Thoracic aorta (tissue), 2 donors: ENCODE data around the gene ZHX3. TPM values are rescaled to one million over a fixed set of nuclear protein-coding genes. Genes with fewer than 3 reads are reported as not detected.

Experiments
- ATAC-seq: fragments of 150-250 bp; one replicate; pipeline ENCODE4 v1.8.0; 2017; ENCODE audit warnings: low read depth; ENCODE audit not compliant: insufficient number of reproducible peaks, low FRiP score
- DNase-seq: peaks from one replicate; pipeline ENCODE4 v3.0.0-alpha.2; 2020; ENCODE audit warnings: low spot score
- H3K27ac ChIP-seq, 2 donors: fragments of 200-600 bp; sonication (generic); 1 replicate in 1 of 2; 2 replicates in 1 of 2; pipeline ENCODE4 v1.5.1; 2016; ENCODE audit warnings: mild to moderate bottlenecking in 2 of 2, moderate library complexity in 2 of 2
- H3K27me3 ChIP-seq: fragments of 200-600 bp; sonication (generic); replicated peaks from 2 replicates; pipeline ENCODE4 v1.6.0; 2016; ENCODE audit warnings: mild to moderate bottlenecking; ENCODE audit not compliant: insufficient read depth
- H3K36me3 ChIP-seq: fragments of 200-600 bp; sonication (generic); one replicate; pipeline ENCODE4 v1.5.1; 2016
- H3K4me1 ChIP-seq, 2 donors: fragments of 200-600 bp; sonication (generic); 1 replicate in 1 of 2; 2 replicates in 1 of 2; pipeline versions ENCODE4 v1.5.1 to v1.6.0; 2016; ENCODE audit warnings: low read depth in 2 of 2, mild to moderate bottlenecking in 1 of 2; ENCODE audit not compliant: control insufficient read depth in 1 of 2
- H3K4me3 ChIP-seq: fragments of 200-600 bp; sonication (generic); 2 replicates; pipeline ENCODE4 v1.5.1; 2016; ENCODE audit warnings: mild to moderate bottlenecking
- H3K9me3 ChIP-seq: fragments of 200-600 bp; sonication (generic); 2 replicates; pipeline ENCODE4 v1.5.1; 2016
- total RNA-seq, 2 donors: library from RNA; depleted of rRNA; stranded (reverse); fragments of >200 nt; gene quantifications; one replicate each; pipeline versions ENCODE4 v1.1.0 to v1.2.3, GENCODE V29; 2016
- TF ChIP-seq, protein P1 (sequence below): fragments of 200-600 bp; sonication (generic); IDR thresholded peaks from one replicate; pipeline ENCODE4 v1.5.1; 2019; ENCODE audit warnings: antibody characterized with exemption

ZHX3 gene
- total RNA-seq, 2 donors from 2014 or later = 60.8 to 74.9 TPM

DNA sequence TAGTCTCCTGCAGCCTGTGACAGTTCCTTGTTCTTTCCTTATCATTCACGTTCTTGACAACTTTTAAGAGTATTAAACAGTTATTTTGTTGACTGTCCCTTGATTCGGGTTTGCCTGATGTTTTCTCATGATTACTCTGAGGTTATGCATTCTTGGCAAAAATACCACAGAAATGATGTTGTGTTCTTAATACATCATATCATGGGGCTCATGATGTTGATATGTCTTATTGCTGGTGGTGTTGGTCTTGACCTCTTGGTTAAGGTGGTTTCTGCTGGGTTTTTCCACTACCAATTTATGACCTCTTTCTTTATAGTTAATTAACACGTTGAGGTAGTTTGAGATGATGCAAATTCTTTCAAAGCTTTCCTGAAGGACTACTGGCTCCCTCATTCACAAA is 59.1 kb downstream of the ZHX3 start:
- Histone ChIP-seq H3K4me1 (peaks cover 8 to 18% of the 10 kb centered on the region in 2 donors), H3K4me3 (no peak overlapping the region), H3K27me3 (no peaks in the 10 kb centered on the region), H3K27ac (no peak overlapping the region), H3K36me3 (peaks cover 2% of the 10 kb centered on the region), H3K9me3 (no peaks in the 10 kb centered on the region)
- ATAC-seq (no peak), DNase-seq (no peak)
- TF ChIP-seq, protein P1, sequence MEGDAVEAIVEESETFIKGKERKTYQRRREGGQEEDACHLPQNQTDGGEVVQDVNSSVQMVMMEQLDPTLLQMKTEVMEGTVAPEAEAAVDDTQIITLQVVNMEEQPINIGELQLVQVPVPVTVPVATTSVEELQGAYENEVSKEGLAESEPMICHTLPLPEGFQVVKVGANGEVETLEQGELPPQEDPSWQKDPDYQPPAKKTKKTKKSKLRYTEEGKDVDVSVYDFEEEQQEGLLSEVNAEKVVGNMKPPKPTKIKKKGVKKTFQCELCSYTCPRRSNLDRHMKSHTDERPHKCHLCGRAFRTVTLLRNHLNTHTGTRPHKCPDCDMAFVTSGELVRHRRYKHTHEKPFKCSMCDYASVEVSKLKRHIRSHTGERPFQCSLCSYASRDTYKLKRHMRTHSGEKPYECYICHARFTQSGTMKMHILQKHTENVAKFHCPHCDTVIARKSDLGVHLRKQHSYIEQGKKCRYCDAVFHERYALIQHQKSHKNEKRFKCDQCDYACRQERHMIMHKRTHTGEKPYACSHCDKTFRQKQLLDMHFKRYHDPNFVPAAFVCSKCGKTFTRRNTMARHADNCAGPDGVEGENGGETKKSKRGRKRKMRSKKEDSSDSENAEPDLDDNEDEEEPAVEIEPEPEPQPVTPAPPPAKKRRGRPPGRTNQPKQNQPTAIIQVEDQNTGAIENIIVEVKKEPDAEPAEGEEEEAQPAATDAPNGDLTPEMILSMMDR = no peak

DNA sequence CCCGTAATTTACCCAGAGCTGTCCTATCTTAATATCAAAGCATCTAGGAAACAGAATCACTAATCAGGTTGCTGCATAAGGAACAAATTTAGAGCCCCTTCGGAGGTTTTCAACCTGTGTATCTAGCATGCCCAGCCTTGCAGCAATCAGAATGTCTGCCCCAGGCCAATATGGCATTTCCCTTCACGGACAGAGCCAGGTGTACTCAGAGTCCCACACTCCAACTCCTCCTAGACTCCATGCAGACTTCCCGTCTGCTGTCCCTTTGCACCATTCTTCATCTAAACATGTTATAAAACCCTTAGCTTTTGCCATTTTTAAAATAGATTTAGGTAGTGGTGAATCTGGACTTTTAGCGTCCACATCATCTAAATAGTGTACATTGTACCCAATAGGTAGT is 61.0 kb downstream of the ZHX3 start:
- no peak overlapping the region for H3K27ac ChIP-seq
- DNase-seq = no peak

DNA sequence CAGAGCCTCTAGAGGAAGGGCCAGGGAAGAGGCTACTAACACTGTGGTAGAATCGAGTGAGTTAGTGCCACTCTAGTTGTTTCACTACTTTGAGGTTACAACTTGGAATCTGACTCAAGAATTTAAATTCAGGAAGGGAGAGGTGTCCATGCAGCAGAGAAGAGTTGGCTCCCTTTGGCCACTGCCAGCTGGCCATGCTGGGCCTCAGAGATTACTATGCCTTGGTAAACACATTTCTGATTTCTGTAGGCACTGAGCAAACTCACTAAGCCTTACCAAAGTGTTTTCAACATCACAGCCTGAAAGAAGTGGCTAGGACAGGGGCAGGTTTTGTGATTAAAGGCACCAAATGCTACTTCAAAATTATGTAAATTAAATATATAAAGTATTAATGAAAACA is 61.9 kb downstream of the ZHX3 start:
- TF ChIP-seq, protein P1 = no peak
- Histone ChIP-seq H3K9me3 (no peaks in the 10 kb centered on the region), H3K4me3 (no peak overlapping the region), H3K4me1 (peaks cover 6 to 12% of the 10 kb centered on the region in 2 donors), H3K27me3 (no peaks in the 10 kb centered on the region), H3K36me3 (peaks cover 2% of the 10 kb centered on the region), H3K27ac (no peak overlapping the region)
- DNase-seq (no peak), ATAC-seq (no peak)

More for the DNA sequence above, 61.0 kb downstream of the ZHX3 start:
- Histone ChIP-seq H3K9me3 (no peaks in the 10 kb centered on the region), H3K36me3 (peaks cover 2% of the 10 kb centered on the region), H3K27me3 (no peaks in the 10 kb centered on the region), H3K4me1 (peaks cover 0 to 9% of the 10 kb centered on the region in 2 donors), H3K4me3 (no peak overlapping the region)
- TF ChIP-seq, protein P1 = no peak
- no peak for ATAC-seq

- no peaks in the 10 kb centered on the region for H3K9me3 ChIP-seq
- peak overlapping the region; percentile 92 to 97 for H3K27ac ChIP-seq
- DNase-seq (no peak), ATAC-seq (peak; percentile 59)
- peak overlapping the region; percentile 13 for H3K4me3 ChIP-seq
- no peaks in the 10 kb centered on the region for H3K27me3 ChIP-seq
- H3K36me3 ChIP-seq = peaks cover 2% of the 10 kb centered on the region
- H3K4me1 ChIP-seq = peaks cover 53 to 68% of the 10 kb centered on the region in 2 donors
- TF ChIP-seq, protein P1 = no peak
Measured at GRCh38 chr20:41249411-41250281, 67.9 kb downstream of the ZHX3 start.

GRCh38 chr20:41248368-41249024 is 69.0 kb downstream of the ZHX3 start:
- ATAC-seq = peak; percentile 76
- DNase-seq = no peak

More at GRCh38 chr20:41248368-41249024, 69.0 kb downstream of the ZHX3 start:
- peak overlapping the region; percentile 18 for H3K4me3 ChIP-seq
- TF ChIP-seq, protein P1 = no peak
- peak overlapping the region; percentile 92 to 97 for H3K27ac ChIP-seq
- H3K9me3 ChIP-seq = no peaks in the 10 kb centered on the region
- H3K36me3 ChIP-seq = no peaks in the 10 kb centered on the region
- H3K4me1 ChIP-seq = peaks cover 61 to 80% of the 10 kb centered on the region in 2 donors
- no peaks in the 10 kb centered on the region for H3K27me3 ChIP-seq
